Activated CD4-positive, alpha-beta T cell treated with anti-CD3 and anti-CD28 coated beads for 36 hours (primary cell): ENCODE results near the gene MAP3K7CL. TPM values are rescaled to one million over a fixed set of nuclear protein-coding genes. Genes with fewer than 3 reads are reported as not detected.
A peak's percentile ranks its signal among the peaks of the same experiment; 100 is the strongest.

ENCODE experiments used
- ATAC-seq: fragments of 200-7000 bp; cut with Tn5 transposase; one replicate; pipeline ENCODE4 v1.10.0; 2021; ENCODE audit warnings: mild to moderate bottlenecking, moderate library complexity
- CTCF ChIA-PET: fragments of 350-600 bp; sonication (Branson Sonifier 250); formaldehyde crosslinking; loops from one replicate; lab custom pipeline; 2021; ENCODE audit warnings: antibody characterized with exemption; lab: Charles Lee
- POLR2A ChIA-PET: fragments of 350-600 bp; sonication (Branson Sonifier 250); formaldehyde crosslinking; loops from one replicate; lab custom pipeline; 2021; ENCODE audit warnings: antibody characterized with exemption, inconsistent platforms; lab: Charles Lee
- DNase-seq: peaks from one replicate; pipeline ENCODE4 v3.0.0-alpha.2; 2020
- H3K27ac Mint-ChIP-seq: one replicate; pipeline ENCODE4 v1.8.0; 2021; ENCODE audit warnings: mixed read lengths
- H3K27me3 Mint-ChIP-seq: one replicate; pipeline ENCODE4 v1.8.0; 2021; ENCODE audit warnings: mixed read lengths
- H3K36me3 Mint-ChIP-seq: one replicate; pipeline ENCODE4 v1.8.0; 2021; ENCODE audit warnings: low read depth, mixed read lengths
- H3K4me1 Mint-ChIP-seq: one replicate; pipeline ENCODE4 v1.8.0; 2021; ENCODE audit warnings: mixed read lengths
- H3K4me3 Mint-ChIP-seq: one replicate; pipeline ENCODE4 v1.8.0; 2021; ENCODE audit warnings: mild to moderate bottlenecking, moderate library complexity, mixed read lengths
- H3K9me3 Mint-ChIP-seq: one replicate; pipeline ENCODE4 v1.8.0; 2021; ENCODE audit warnings: low read depth, mixed read lengths
- intact Hi-C, 2 experiments: fragments of 100-400 bp; cut with DNase I in 1 of 2; cut with micrococcal nuclease in 1 of 2; formaldehyde crosslinking; loops; one replicate each; pipeline versions ENCODE4 v1.14.2 to v1.15.1; 2022 to 2024; cut with DNase I, micrococcal nuclease
- total RNA-seq, 2 experiments: library from RNA; stranded (reverse); gene quantifications; one replicate each; pipeline ENCODE4 v1.2.3, GENCODE V29; 2021

The MAP3K7CL gene
- total RNA-seq, 2 experiments from 2014 or later = 4.9 to 5.6 TPM

- ChIA-PET POLR2A (no interaction called here), CTCF (interaction anchor here (0.7 to 1.8 kb wide), 15 partner anchors 9 to 177 kb away, joined by 3 to 7 read pairs (median 3); no protein-coding TSS in a partner anchor)
- Mint-ChIP-seq H3K27me3 (peaks cover 2% of the 10 kb centered on the region), H3K27ac (peak overlapping the region; percentile 93), H3K4me1 (peaks cover 34% of the 10 kb centered on the region), H3K9me3 (peaks cover 22% of the 10 kb centered on the region), H3K36me3 (peaks cover 18% of the 10 kb centered on the region), H3K4me3 (peak overlapping the region; percentile 64)
- peak; percentile 97 for ATAC-seq
- intact Hi-C loops = loop anchor here (1.0 to 10.0 kb wide), 10 partner anchors 12 to 461 kb away; partner anchors contain the start of gene BACH1 (in 1 of the 2)
- DNase-seq = peak; percentile 85
Measured at GRCh38 chr21:29195981-29196669, 65.7 kb downstream of the MAP3K7CL start.

DNA sequence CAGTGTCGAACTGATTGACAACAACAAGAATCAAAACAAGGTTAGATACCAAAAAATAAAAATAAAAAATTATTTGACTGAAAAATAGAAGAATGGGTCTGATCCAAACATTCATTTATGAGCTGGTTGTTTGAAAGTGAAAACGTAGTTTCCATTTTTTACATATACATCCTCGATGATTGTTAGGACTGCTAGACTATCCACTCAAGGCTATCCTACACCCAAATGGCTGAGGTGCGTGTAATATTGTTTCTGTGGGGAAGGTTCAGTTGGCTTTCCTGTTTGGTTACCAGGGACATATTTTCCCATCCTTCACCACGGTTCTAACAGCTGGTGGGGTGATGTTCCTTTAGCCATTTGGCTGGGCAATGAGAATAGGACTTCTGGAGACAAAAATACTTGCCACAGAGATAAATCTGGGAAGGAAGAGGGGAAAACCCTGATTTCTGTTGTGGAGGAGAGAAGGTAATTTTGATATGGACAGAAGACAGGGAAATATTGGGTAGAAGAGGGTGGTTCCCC lies 66.3 kb downstream of the MAP3K7CL start:
- Mint-ChIP-seq H3K36me3 (peaks cover 18% of the 10 kb centered on the region), H3K9me3 (peaks cover 23% of the 10 kb centered on the region), H3K4me3 (peak overlapping the region; percentile 64), H3K27ac (peak overlapping the region; percentile 93), H3K27me3 (no peaks in the 10 kb centered on the region), H3K4me1 (peaks cover 34% of the 10 kb centered on the region)
- POLR2A ChIA-PET = no interaction called here
- intact Hi-C loops = loop anchor here (1.0 to 10.0 kb wide), 10 partner anchors 12 to 461 kb away; partner anchors contain the start of gene BACH1 (in 1 of the 2)
- DNase-seq (peak; percentile 13), ATAC-seq (peak; percentile 43)
- CTCF ChIA-PET = interaction anchor here (0.7 to 1.8 kb wide), 9 partner anchors 10 to 177 kb away, joined by 3 to 6 read pairs (median 3); no protein-coding TSS in a partner anchor

GRCh38 chr21:29201186-29201585 lies 70.7 kb downstream of the MAP3K7CL start:
- ChIA-PET CTCF (no interaction called here), POLR2A (no interaction called here)
- H3K4me1 Mint-ChIP-seq = peaks cover 17% of the 10 kb centered on the region
- peaks cover 18% of the 10 kb centered on the region for H3K36me3 Mint-ChIP-seq
- DNase-seq (no peak), ATAC-seq (no peak)
- H3K4me3 Mint-ChIP-seq = no peak overlapping the region
- peaks cover 32% of the 10 kb centered on the region for H3K9me3 Mint-ChIP-seq
- intact Hi-C loops = no loop called here
- H3K27me3 Mint-ChIP-seq = no peaks in the 10 kb centered on the region
- no peak overlapping the region for H3K27ac Mint-ChIP-seq

- peaks cover 4% of the 10 kb centered on the region for H3K36me3 Mint-ChIP-seq
- DNase-seq = no peak
- intact Hi-C loops = no loop called here
- ChIA-PET POLR2A (no interaction called here), CTCF (interaction anchor here (0.5 to 1.7 kb wide), 5 partner anchors 24 to 143 kb away, joined by 3 to 4 read pairs (median 3); no protein-coding TSS in a partner anchor)
- no peak for ATAC-seq
- peaks cover 17% of the 10 kb centered on the region for H3K9me3 Mint-ChIP-seq
- peaks cover 17% of the 10 kb centered on the region for H3K4me1 Mint-ChIP-seq
- no peak overlapping the region for H3K4me3 Mint-ChIP-seq
- H3K27ac Mint-ChIP-seq = no peak overlapping the region
- H3K27me3 Mint-ChIP-seq = peaks cover 2% of the 10 kb centered on the region
Measured at GRCh38 chr21:29205009-29205408, 74.6 kb downstream of the MAP3K7CL start.

GRCh38 chr21:29205988-29206387 lies 75.5 kb downstream of the MAP3K7CL start:
- Mint-ChIP-seq H3K36me3 (peaks cover under 1% of the 10 kb centered on the region), H3K4me3 (no peak overlapping the region), H3K27ac (no peak overlapping the region), H3K9me3 (peaks cover 13% of the 10 kb centered on the region), H3K27me3 (peaks cover 2% of the 10 kb centered on the region), H3K4me1 (peaks cover 17% of the 10 kb centered on the region)
- ChIA-PET CTCF (interaction anchor here (0.9 to 1.2 kb wide), 3 partner anchors 19 to 88 kb away, joined by 3 read pairs; no protein-coding TSS in a partner anchor), POLR2A (interaction anchor here (0.6 kb wide), 1 partner anchor 94 kb away, joined by 3 read pairs; no protein-coding TSS in a partner anchor)
- DNase-seq = no peak
- no peak for ATAC-seq
- intact Hi-C loops = no loop called here

DNA sequence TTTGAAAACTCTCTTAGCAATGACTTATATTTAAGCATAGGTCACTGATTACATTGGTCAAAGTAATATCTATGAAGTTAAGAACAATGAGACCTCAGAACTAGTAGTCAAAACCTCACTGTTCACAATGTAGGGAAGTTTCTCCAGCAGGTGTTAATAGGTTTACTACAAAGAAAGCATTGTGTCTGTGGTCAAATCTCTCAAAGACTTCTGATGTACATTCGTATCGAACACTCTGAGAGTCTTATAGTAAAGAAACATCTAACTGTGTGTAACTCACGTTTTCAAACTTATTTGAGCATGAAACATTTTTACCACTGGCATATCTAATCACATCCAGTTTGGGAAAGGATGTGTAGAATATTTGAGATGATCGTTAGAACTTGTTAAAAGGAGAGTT lies 76.0 kb downstream of the MAP3K7CL start:
- H3K4me3 Mint-ChIP-seq = no peak overlapping the region
- no peak for DNase-seq
- H3K4me1 Mint-ChIP-seq = peaks cover 17% of the 10 kb centered on the region
- ChIA-PET CTCF (interaction anchor here (1.2 kb wide), 1 partner anchor 18 kb away, joined by 3 read pairs; no protein-coding TSS in a partner anchor), POLR2A (no interaction called here)
- ATAC-seq = no peak
- intact Hi-C loops = no loop called here
- H3K9me3 Mint-ChIP-seq = peaks cover 11% of the 10 kb centered on the region
- peaks cover 2% of the 10 kb centered on the region for H3K27me3 Mint-ChIP-seq
- no peaks in the 10 kb centered on the region for H3K36me3 Mint-ChIP-seq
- H3K27ac Mint-ChIP-seq = no peak overlapping the region

GRCh38 chr21:29207201-29207600 lies 76.8 kb downstream of the MAP3K7CL start:
- Mint-ChIP-seq H3K4me1 (peaks cover 17% of the 10 kb centered on the region), H3K36me3 (no peaks in the 10 kb centered on the region), H3K27ac (no peak overlapping the region), H3K9me3 (peaks cover 7% of the 10 kb centered on the region), H3K27me3 (peaks cover 2% of the 10 kb centered on the region), H3K4me3 (no peak overlapping the region)
- no peak for ATAC-seq
- intact Hi-C loops = no loop called here
- no peak for DNase-seq
- ChIA-PET CTCF (no interaction called here), POLR2A (no interaction called here)

DNA sequence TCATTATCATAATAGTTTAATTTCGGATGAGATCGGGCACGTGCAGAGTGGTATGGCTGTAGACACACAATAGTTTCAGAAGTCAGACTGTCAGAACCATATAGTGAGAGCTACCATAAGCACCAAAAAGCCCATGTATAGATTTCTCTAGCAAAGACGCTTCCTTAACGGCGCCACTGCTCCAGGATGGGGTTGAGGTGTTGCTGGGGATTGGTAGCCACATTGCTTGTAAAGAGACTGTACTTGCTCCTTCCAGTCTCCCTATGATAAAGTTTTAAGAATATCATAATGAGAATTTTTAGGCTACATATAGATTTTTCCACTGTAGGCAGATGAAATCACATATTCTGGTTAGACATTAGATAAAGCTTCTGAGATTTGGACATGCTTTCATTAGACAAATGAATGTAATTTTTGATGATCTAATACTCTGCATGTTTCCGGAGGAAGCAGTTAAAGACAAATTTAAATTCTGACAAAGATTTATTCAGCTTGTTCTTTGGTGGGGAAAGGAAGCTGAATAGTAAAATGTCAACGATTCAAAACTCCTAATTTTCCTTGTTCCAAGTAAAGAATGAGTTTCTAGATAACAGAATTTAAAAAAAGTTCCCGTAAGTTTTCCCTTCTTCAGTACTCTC lies 77.7 kb downstream of the MAP3K7CL start:
- Mint-ChIP-seq H3K27ac (no peak overlapping the region), H3K4me3 (no peak overlapping the region), H3K9me3 (peaks cover 2% of the 10 kb centered on the region), H3K27me3 (peaks cover 2% of the 10 kb centered on the region), H3K36me3 (no peaks in the 10 kb centered on the region), H3K4me1 (peaks cover 17% of the 10 kb centered on the region)
- intact Hi-C loops = loop anchor here (1.0 to 2.0 kb wide), 2 partner anchors 12 to 25 kb away; no protein-coding TSS in a partner anchor
- ChIA-PET CTCF (interaction anchor here (0.6 to 1.4 kb wide), 4 partner anchors 11 to 106 kb away, joined by 3 read pairs; no protein-coding TSS in a partner anchor), POLR2A (no interaction called here)
- ATAC-seq = peak; percentile 55
- no peak for DNase-seq

- H3K36me3 Mint-ChIP-seq = no peaks in the 10 kb centered on the region
- peak; percentile 54 for ATAC-seq
- POLR2A ChIA-PET = no interaction called here
- CTCF ChIA-PET = interaction anchor here (0.6 to 1.4 kb wide), 4 partner anchors 12 to 105 kb away, joined by 3 read pairs; no protein-coding TSS in a partner anchor
- H3K27me3 Mint-ChIP-seq = peaks cover 2% of the 10 kb centered on the region
- no peak for DNase-seq
- H3K27ac Mint-ChIP-seq = no peak overlapping the region
- no peak overlapping the region for H3K4me3 Mint-ChIP-seq
- peaks cover 2% of the 10 kb centered on the region for H3K9me3 Mint-ChIP-seq
- peaks cover 17% of the 10 kb centered on the region for H3K4me1 Mint-ChIP-seq
- intact Hi-C loops = loop anchor here (1.0 to 2.0 kb wide), 2 partner anchors 12 to 24 kb away; no protein-coding TSS in a partner anchor
Measured at GRCh38 chr21:29208682-29209059, 78.2 kb downstream of the MAP3K7CL start.

DNA sequence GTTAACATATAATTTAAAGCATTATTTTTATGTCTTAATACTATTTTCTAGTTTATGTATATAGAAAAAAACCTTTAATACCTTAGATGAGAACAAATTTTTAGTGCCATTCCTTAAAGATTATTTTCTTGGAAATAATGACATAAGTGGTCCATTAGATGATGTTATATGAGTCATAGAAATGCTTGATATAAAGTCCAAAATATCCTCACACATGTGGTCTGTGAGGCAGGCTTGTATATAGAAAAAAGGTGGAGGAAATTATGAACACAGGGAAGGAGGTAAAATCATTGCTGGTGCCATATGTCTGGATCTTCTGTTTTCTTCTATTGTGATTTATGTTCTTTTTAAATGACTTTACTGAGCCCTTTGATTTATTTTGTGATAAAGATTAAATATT lies 79.3 kb downstream of the MAP3K7CL start:
- ChIA-PET POLR2A (no interaction called here), CTCF (interaction anchor here (1.1 to 1.6 kb wide), 2 partner anchors 22 to 24 kb away, joined by 3 to 4 read pairs; no protein-coding TSS in a partner anchor)
- H3K36me3 Mint-ChIP-seq = no peaks in the 10 kb centered on the region
- no peak overlapping the region for H3K27ac Mint-ChIP-seq
- H3K4me3 Mint-ChIP-seq = no peak overlapping the region
- peaks cover 2% of the 10 kb centered on the region for H3K9me3 Mint-ChIP-seq
- intact Hi-C loops = loop anchor here in 1 of 2 experiments (2.0 kb wide), 1 partner anchor 23 kb away; no protein-coding TSS in a partner anchor
- peaks cover 17% of the 10 kb centered on the region for H3K4me1 Mint-ChIP-seq
- ATAC-seq (no peak), DNase-seq (no peak)
- H3K27me3 Mint-ChIP-seq = peaks cover 2% of the 10 kb centered on the region

DNA sequence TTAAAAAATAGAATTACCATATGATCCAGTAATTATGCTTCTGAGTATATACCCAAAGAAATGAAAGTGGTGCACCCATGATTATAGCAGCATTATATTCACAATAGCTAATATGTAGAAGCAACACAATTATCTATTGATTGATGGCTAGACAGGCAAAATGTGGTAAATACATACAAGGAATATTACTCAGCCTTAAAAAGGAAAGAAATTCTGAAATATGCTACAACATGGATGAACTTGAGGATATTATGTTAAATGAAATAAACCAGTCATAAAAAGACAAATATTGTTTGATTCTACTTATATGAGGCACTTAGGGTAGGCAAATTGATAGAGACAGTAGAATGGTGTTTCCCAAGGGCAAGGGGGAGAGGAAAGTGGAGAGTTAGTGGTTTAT lies 80.8 kb downstream of the MAP3K7CL start:
- Mint-ChIP-seq H3K27ac (no peak overlapping the region), H3K4me1 (peaks cover 17% of the 10 kb centered on the region), H3K36me3 (no peaks in the 10 kb centered on the region), H3K27me3 (peaks cover 2% of the 10 kb centered on the region), H3K9me3 (peaks cover 2% of the 10 kb centered on the region), H3K4me3 (no peak overlapping the region)
- intact Hi-C loops = no loop called here
- CTCF ChIA-PET = no interaction called here
- ATAC-seq (no peak), DNase-seq (no peak)
- POLR2A ChIA-PET = no interaction called here
